Hepatic stellate cell (primary cell): ENCODE measurements around the gene VPS41.
"Not testable (repeated sequence)": the region's sequence is repeated elsewhere in the genome, so short reads cannot be mapped to it uniquely, and the experiment has no call there.

Experiments used
- DNase-seq: peaks from one replicate; pipeline ENCODE4 v3.0.0; 2011; ENCODE audit warnings: low spot score

VPS41 gene

DNA sequence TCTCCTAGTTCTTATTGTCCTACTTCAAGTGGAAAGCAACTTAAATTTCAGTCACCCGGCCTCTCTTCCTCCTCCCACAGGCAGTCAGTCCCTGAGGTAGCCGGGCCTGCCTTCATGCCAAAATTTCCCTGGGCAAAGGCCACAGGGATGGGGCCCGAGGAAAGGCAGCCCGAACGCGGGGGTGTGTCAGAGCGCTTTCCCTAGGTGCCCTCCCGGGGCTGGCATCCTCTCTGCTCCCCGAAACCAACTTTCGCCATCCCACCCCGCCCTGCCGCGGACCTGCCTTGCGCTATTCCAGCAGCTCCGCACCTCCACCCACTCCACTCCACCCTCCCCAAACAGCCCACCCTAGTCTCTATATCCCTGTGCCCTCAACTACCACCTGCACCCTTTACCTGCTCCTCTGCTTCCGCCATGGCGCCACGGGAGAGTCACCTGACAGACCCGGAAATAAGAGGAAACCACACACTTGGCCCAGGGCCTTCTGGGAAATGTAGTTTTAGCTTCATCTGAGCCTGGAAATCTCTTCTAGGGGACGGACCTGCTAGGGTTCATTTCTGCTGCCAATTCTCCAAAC, at the start of gene VPS41:
Gene VPS41 (minus strand): TSS at position 433 of the 577 bp plus-strand sequence. CDS start 17 bp downstream, at position 416.
- peak; percentile 80 for DNase-seq

DNA sequence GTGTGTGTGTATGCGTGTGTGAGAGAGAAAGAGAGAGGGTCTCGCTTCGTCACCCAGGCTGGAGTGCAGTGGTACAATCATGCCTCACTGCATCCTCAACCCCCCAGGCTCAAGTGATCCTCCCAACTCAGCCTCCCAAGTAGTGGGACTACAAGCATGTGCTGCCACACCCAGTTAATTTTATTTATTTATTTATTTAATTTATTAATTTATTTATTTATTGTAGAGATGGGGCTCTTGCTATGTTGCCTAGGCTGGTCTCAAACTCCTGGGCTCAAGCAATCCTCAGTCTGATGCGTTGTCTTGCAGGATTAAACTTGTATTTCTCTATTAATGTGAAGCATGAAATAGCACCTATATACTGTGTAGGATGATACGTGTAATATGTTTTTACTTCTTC, 46.9 kb upstream of the VPS41 start:
- DNase-seq = no peak

DNA sequence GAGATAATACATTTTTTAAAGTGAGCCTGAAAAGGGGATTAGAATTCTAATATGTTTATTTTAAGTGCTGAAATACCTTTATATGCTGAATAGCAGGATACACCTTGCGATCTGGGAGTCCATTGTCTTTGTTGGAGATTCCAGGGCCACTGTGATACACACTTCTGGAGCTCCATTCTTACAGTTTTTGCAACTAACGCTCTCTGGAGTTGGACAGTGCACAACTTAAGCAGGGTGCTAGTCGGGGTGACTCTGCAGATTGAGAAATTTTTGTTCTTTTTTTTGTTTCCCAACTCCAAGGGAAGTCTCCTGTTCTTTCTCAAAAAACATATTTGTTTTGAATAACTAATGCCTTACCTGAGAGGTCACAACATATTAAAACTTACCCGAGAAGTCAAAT, 45.0 kb upstream of the VPS41 start:
- no peak for DNase-seq

DNA sequence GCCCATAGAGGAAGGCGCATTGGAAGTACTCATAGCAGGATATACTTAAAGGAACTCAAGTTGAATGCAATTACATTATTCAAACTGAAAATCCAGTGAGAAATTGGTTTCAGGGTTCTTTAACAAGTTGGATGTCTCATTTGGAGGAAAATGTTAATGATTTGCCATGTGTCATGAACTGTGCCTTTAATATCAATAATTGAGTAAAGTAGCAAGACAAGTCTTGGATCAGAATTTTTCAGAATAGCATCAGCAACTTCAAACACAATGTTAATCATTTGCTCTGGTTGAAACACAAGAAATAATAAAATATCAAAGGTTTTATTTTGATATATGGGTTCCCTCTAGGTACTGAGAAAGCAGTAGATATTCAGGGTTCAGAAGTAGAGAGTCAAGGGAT, 44.2 kb upstream of the VPS41 start:
- no peak for DNase-seq

DNA sequence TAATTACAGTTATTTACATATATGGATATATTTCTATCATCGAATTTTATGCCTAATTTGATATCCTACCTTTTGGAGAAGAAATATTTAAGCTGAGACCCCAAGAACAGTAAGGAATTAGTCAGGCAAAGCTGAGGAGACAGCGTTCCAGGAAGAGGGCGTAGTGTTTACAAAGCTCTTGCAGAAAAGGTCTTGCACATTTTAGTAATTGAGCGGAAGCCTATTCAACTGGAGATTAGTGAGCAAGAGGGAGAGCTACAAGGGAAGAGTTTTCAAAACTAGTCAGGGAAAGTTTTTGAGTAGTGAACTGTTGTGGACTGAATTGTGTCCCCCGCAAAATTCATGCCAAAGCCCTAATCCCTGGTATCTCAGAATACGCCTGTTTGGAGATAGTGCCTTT, 42.2 kb upstream of the VPS41 start:
- no peak for DNase-seq

DNA sequence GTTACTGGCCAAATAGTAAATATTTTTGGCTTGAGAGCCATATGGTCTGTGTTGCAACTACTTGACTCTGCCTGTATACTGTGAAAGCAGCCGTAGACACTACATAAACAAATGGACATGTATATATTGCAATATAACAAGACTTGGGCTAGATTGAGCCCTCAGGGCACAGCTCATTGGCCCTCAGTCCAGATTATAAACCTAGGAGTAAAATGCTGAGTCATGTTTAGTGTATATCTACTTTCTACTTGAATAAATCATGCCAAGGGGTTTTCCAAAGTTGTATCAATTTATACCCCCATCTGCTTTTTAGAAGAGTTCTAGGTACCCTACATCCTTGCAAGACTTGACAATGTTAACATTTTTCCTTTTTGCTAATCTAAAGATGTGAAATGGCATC, 41.3 kb upstream of the VPS41 start:
- DNase-seq = no peak

DNA sequence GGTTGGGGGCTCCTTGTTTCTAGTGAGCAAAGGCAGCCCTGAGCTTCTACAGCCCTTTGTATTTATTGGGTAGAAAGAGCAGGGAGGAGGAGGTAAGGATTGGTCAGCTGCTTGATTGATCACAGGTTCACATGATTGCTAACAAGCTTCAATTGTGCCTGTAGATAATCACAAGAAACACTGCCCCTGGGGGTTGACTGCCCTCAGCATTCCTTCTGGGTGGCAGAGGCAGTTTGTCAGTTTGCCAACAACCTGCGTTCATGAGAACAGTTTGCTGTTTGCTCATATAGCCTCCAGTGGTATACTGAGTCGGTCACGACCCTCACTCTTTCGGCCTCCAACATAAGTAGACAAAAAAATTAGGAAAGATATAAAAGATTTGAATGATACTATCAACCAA, 38.5 kb upstream of the VPS41 start:
- DNase-seq = not testable (repeated sequence)

DNA sequence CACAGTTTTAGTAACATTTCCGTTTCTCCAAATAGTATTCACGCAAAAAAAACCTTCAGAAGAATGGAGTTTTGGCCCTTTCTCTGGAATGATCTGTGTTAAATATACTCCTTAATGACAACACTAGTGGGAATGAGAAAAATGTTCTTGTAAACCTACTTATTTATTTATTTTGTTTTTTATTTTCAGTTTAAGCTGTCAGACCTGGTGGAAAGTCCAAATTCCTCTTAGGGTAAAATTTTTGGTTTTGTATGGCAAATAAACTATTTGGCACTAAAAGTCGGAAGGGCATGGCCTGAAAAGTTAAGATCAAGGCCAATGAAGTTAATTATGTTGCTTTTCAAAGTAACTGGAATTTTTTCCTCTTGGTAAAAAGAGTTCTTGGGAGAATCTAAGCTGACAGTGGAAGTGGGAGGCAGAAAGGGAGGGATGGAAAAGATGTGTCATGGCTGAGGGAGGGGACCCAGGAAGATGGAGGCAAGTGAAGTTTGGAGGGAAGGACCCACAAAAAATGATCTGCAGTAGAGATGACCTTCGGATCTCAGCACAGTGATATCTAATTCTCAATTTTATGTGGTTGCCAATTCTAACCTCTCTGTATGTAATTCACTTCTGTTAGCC, 33.5 kb upstream of the VPS41 start:
- DNase-seq = no peak

DNA sequence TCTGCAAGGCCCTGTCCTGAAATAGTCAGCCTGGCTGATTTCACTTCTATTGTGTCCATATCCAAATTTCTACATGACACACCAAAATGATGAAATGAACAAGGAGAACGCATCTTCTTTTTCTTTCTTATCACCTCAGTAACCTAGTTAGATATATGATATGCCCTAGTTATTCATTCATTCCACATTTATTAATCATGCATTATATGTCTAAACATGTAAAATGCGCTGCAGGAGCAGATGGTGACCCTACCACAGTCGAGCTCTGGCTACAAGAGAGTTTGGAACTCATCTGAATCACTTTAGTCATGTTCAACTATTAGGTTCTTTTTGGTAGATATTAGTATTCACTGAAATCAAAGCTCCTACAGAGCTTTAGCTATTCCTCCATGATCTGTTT, 31.8 kb upstream of the VPS41 start:
- no peak for DNase-seq

DNA sequence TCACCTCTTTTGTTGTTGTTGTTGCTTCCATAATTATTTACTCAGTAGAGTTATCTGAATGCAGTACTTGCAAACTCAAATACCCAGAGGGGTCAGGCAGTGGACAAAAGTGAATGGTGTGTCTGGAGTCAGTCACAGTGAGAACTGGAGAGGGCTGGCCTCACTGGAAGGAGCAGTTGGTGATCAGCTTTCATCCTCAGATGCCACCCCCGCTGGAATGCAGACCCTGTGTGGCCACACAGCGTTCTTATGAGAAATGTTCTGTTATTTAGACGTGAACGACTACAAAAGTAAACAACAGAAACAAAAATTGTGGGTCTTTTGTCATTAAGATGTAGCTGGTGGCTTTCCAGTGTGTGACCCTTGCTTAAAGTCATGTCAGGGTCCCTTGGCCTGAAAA, 29.6 kb upstream of the VPS41 start:
- no peak for DNase-seq

DNA sequence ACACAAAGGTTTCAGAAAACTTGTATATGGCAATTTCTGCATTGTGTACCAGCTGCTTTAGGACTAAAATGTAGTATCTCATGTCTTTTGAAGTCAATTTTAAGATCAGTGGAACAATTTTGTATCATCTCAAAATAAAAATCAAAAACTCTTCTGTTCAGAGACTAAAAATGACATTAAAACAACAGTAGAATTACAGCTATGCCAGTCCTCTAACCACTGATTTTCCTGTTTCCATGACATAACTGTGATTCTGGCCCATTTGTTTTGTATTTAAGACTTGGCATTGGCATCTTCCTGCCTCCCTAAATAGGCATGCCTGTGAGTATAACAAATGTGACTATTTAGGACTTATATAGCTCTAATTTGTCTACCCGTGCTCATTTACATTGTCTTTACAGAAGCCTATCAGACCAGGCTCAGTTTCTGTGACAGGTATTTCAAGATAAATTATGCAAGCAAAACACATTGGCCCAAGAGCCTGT, 29.1 kb upstream of the VPS41 start:
- no peak for DNase-seq

DNA sequence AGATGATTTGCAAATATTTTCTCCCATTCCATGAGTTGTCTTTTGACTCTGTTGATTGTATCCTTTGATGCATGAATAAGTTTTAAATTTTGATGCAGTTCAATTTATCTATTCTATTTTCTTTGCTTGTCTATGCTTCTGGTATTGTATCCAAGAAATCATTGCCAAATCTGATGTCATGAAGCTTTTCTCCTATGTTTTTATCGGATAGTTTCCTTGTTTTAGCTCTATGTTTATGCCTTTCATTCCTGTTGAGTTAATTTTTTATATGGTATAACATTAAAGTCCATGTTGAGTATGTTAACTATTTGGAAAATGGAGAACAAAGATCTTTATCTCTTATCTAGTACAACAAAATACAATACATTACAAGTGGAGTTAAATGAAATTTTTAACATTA, 27.6 kb upstream of the VPS41 start:
- DNase-seq = no peak

DNA sequence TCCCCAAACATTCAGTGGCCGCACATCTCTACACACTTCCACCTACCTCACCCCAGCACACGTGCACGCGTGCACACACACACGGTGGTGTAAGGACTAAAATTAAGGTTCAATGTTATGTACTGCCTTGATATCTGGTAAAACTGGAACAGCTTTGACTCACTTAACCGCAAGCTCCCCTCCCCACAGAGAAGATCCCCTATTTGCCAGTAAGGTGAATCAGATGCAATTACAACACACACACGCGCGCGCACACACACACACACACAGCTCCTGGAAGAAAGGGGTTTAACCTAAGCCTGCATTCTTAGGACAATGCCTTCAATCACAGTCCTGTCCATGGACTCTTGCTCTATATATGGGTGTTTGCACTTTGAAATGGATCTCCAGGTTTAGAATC, 25.5 kb upstream of the VPS41 start:
- DNase-seq = no peak

DNA sequence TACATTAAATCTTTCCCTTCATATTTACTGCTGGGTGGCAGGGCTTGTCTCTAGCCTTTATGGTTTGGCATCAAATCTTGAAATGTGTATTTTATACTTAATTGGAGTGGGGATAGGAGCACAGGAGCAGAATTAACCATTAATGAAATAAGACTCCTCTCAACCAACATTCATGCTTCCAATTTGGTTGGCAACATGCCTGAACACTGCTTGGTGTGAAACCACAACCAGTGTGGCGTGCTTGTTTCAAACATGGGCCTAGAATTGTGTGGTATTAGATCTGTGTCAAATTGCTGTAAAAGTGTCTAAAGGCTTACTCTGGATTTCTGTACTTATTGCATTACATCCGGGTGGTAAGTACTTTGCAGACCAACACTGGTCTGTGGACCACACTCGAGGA, 25.1 kb upstream of the VPS41 start:
- no peak for DNase-seq

DNA sequence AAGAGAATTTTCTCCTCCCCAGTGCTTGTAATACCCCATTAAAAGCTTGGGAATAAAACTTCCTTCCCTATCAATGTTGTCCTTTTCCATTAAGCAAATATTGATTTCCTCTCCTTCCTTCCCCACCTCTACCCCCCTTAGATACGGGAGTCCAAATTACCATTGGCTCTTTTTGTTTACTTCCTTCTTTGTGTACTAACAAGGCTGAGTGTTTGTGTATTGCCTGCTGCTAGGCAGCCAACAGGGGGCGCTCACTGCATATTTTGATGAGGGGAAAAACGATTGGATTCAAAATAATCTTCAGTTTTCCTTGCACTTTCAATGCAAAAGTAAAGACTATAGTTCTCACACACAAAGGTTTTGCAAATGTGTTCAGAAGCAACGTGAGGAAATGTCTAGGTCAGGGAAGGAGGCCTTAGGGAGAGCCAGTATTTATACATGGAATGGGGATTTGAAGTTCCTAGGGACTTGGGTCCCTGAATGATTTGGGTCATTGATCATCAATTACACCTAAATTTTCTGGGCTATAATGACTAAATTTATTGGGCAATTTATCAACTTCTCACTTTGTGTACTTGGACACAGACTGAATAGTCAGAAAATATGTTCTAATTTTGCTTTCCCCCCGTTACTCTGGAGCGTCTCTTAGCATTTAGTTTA, 23.6 kb upstream of the VPS41 start:
- DNase-seq = peak; percentile 4

DNA sequence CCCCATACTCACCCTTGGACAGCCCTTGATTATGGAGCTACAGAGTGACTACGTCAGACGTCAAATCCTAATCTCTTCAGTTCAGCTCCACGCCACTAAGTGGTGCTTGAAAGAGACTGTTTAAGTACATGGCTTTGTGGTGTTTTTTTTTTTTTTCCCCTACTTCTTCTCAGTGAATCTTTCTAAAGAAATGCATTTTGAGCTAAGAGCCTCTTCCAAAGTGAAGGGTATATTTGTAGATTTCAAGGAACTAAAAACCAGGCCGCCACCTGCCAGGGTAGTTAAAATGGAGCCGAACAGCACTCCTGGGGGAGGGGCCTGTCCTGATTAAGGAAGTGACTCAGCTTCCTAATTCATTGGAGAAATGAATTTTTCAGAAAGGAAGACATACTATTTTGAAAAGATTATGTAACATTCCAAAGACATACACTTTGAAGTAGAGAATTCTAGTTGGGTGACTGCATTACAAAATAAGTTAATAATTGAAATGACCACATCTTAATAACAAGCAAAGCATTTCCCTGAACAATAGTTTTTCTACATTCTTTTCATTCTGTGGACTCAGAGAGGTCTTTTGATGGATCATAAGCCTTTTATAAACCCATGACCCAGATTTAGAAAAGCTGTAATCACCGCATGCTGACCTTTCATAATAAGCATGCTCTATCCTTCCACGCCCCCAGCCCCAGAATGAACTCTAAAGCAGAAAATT, 20.6 kb upstream of the VPS41 start:
- no peak for DNase-seq

DNA sequence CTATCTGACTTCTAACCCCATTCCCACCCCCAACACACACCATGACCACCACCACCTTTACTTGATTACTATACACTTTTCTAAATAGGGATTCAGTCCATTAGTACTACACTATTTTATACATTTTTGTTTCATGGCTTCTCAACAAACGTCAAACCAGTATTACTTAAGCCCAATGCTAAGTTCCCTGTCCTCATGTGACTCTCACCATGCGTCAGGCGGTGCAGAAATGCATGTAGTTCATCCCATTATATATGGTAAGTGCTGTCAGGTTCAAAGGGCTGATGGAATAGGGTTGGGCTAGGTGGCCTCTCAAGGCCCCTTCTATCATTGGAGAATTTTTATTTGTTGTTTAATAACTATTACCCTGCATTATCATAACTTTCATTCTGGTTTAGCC, 19.5 kb upstream of the VPS41 start:
- no peak for DNase-seq

DNA sequence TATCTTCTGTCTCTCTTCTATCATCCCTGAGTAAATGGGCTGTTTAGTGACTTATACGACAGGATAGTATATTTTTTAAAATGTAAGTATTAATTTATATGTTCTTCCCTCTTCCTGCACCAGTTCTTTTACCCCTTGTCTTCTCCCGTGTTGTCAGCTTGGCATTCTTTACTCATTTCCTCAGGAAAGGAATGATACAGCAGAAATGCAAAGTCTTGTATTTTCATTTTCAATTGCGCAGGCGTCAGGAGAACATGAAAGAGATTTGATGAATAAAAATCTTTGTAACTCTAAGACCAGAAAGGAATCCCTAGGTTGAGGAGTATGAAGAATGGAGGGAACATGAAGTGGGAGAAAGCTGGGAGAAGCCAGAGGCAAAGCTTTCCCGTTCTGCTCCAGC, 18.8 kb upstream of the VPS41 start:
- DNase-seq = no peak

DNA sequence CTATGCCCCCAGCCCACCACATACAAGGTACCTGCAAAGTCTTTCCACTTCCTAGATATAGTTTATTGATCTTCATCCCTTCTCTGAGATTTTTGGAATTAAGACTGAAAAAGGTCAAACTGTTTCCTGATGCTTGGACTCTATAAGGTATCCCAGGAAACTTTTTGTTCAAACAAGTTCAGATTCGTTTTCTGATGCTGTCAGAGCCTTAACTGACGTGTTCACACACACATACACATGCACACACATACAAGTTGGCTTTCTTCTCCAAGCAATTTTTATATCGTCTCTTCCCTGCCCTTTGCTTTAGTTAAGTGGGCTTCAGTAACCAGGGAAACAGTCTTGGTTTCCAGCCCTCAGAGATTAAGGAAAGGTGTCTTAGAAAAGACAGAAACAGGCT, 11.7 kb upstream of the VPS41 start:
- DNase-seq = no peak

DNA sequence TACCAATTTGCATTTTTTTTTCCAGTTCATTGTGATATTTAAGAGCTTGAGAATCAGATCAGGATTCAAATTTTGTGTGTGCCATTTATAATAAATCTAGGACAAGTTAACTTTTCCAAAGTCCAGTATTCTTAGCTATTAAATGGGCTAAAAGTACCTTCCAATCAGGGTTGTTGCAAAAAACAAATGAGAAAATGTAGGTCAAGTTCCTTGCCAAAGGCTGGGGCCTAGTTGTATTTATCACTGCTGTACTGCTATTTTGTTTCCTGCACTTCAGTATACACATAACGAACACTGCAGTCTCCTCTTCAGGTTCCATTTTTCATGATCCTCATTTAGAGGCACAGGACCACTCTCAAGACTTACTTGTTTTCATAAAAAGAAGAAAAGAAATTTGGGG, 7.4 kb upstream of the VPS41 start:
- no peak for DNase-seq

DNA sequence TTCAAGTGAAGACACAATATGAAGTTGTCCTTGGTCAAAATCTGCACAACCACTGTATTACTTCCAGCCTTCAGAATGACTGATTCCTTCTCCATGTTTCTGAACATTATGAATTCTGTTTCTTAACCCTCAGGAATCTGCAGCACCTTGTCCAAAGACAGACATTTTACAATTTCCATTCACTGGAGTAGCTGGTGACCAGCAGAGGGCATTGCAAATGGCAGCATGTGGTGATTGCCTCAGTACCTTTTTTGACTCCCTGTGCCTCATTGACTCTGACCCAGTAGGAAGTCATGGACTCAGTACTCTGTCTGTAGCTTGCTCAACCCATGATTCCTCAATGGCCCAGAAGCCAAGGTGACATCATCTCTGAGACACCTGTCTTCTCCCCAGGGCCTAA, 879 bp upstream of the VPS41 start:
- no peak for DNase-seq

DNA sequence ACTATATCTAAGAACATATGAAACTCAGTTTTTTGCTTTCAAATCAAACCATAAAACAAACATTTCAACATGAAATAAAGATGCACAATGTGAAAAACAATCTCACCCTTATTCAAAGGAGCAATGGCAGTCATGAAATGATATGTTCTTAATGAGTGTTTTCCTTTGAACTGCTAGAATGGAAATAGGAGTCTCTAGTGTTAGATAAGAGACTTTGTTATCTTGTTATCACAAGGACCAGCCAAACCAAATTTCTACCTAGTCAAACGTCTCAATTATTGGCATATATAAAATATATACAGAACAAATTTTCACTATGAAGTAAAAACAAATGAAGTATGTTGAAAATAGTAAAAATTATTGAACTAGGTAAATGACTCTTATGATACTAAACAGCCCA, 1.2 kb downstream of the VPS41 start:
- DNase-seq = no peak

DNA sequence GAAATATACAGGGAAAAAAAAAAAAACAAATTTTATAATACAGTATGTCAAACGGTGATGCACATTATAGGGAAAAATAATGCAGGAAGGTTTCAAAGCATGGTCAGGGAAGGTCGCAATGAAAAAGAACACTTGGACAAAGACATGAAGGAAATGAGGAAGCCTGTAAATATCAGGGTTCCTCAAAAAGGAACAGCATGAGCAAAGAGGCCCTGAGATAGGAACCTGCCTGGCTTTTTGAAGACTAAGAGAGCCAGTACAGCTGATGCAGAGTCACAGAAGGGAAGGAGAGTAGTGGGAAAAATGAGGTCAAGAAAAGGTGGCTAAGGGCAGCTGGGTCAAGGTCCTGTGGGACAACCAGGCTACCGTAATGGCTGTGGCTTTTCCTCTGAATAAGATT, 1.9 kb downstream of the VPS41 start:
- no peak for DNase-seq
